Smooth muscle cell (in vitro differentiated cells): ENCODE measurements around the gene TMEM214. TPM values are rescaled to one million over a fixed set of nuclear protein-coding genes. Genes with fewer than 3 reads are reported as not detected.

Experiments
- DNase-seq: peaks from one replicate; lab custom pipeline; 2025; ENCODE audit not compliant: unreplicated experiment; lab: John Stamatoyannopoulos, UW
- H2AFZ ChIP-seq: fragments of 200-600 bp; sonication (generic); 2 replicates; pipeline ENCODE4 v1.6.0; 2016; ENCODE audit warnings: antibody characterized with exemption, low read depth, mild to moderate bottlenecking
- H3F3A ChIP-seq: fragments of 200-600 bp; sonication (generic); 2 replicates; pipeline ENCODE4 v1.6.0; 2017; ENCODE audit warnings: antibody characterized with exemption, low read depth
- H3K27ac ChIP-seq: fragments of 200-600 bp; sonication (generic); 2 replicates; pipeline ENCODE4 v1.5.1; 2016; ENCODE audit warnings: low read depth, mild to moderate bottlenecking
- H3K27me3 ChIP-seq: fragments of 200-600 bp; sonication (generic); 2 replicates; pipeline ENCODE4 v1.6.1; 2016; ENCODE audit warnings: low read depth, mild to moderate bottlenecking
- H3K36me3 ChIP-seq: fragments of 200-600 bp; sonication (generic); 2 replicates; pipeline ENCODE4 v1.5.1; 2016; ENCODE audit warnings: low read depth
- H3K4me1 ChIP-seq: fragments of 200-600 bp; sonication (generic); 2 replicates; pipeline ENCODE4 v1.5.1; 2016; ENCODE audit warnings: low read depth
- H3K4me2 ChIP-seq: fragments of 200-600 bp; sonication (generic); 2 replicates; pipeline ENCODE4 v1.6.0; 2016; ENCODE audit warnings: mild to moderate bottlenecking
- H3K4me3 ChIP-seq: fragments of 200-600 bp; sonication (generic); 2 replicates; pipeline ENCODE4 v1.5.1; 2016; ENCODE audit warnings: mild to moderate bottlenecking
- H3K79me2 ChIP-seq: fragments of 200-600 bp; sonication (generic); 2 replicates; pipeline ENCODE4 v1.6.0; 2016; ENCODE audit warnings: low read depth, mild to moderate bottlenecking
- H3K9ac ChIP-seq: fragments of 200-600 bp; sonication (generic); 2 replicates; pipeline ENCODE4 v1.6.0; 2016; ENCODE audit warnings: low read depth
- H3K9me3 ChIP-seq: fragments of 200-600 bp; sonication (generic); replicated peaks from 2 replicates; pipeline ENCODE4 v1.5.1; 2016; ENCODE audit warnings: low read depth
- H4K20me1 ChIP-seq: fragments of 200-600 bp; sonication (generic); 2 replicates; pipeline ENCODE4 v1.6.0; 2016; ENCODE audit warnings: low read depth
- CTCF ChIP-seq: fragments of 200-600 bp; sonication (generic); IDR thresholded peaks from 2 replicates; pipeline ENCODE4 v1.5.1; 2017; ENCODE audit warnings: borderline replicate concordance, mild to moderate bottlenecking, antibody characterized with exemption; ENCODE audit not compliant: insufficient read depth, poor library complexity, severe bottlenecking
- WGBS: methylation state at CpG from one replicate; pipeline ENCODE4 v1.1.7; 2016; ENCODE audit warnings: low lambda C conversion rate; 5-methylcytosine and 5-hydroxymethylcytosine counted together
- polyA plus RNA-seq: library from polyadenylated mRNA; unstranded; fragments of >200 nt; fragmentation: Nextera tagmentation; extraction: Ambion mirVana; gene quantifications from 2 replicates; pipeline ENCODE4 v1.2.1, GENCODE V29; 2016
- total RNA-seq: library from RNA; depleted of rRNA; stranded (reverse); fragments of >200 nt; gene quantifications from 2 replicates; pipeline ENCODE4 v1.2.3, GENCODE V29; 2014

TMEM214 gene
- total and polyA plus RNA-seq, 2 experiments from 2014 or later: 79.6 to 99.7 TPM

GRCh38 chr2:27079233-27080139 is 46.7 kb downstream of the TMEM214 start:
- peaks cover 12% of the 10 kb centered on the region for H3K4me1 ChIP-seq
- TF ChIP-seq CTCF: no peak
- 69% methylated on average over 14 of the region's 14 CpGs for WGBS
- no peak overlapping the region for H2AFZ ChIP-seq
- DNase-seq: no peak
- no peaks in the 10 kb centered on the region for H3K36me3 ChIP-seq
- peaks cover 32% of the 10 kb centered on the region for H4K20me1 ChIP-seq
- peak overlapping the region; percentile 89 for H3K27ac ChIP-seq
- H3F3A ChIP-seq: peaks cover 29% of the 10 kb centered on the region
- peak overlapping the region; percentile 59 for H3K4me3 ChIP-seq
- no peaks in the 10 kb centered on the region for H3K9me3 ChIP-seq
- H3K79me2 ChIP-seq: peaks cover 23% of the 10 kb centered on the region
- H3K4me2 ChIP-seq: peak overlapping the region; percentile 93
- no peaks in the 10 kb centered on the region for H3K27me3 ChIP-seq
- peak overlapping the region; percentile 66 for H3K9ac ChIP-seq

GRCh38 chr2:27080140-27080469 is 47.3 kb downstream of the TMEM214 start:
- H3K4me3 ChIP-seq: peak overlapping the region; percentile 59
- H3K4me1 ChIP-seq: peaks cover 15% of the 10 kb centered on the region
- H4K20me1 ChIP-seq: peaks cover 33% of the 10 kb centered on the region
- peak overlapping the region; percentile 89 for H3K27ac ChIP-seq
- DNase-seq: no peak
- peak overlapping the region; percentile 66 for H3K9ac ChIP-seq
- no peaks in the 10 kb centered on the region for H3K27me3 ChIP-seq
- no peak overlapping the region for H2AFZ ChIP-seq
- H3K36me3 ChIP-seq: no peaks in the 10 kb centered on the region
- 73% methylated on average over 7 of the region's 7 CpGs for WGBS
- no peak for TF ChIP-seq CTCF
- H3F3A ChIP-seq: peaks cover 34% of the 10 kb centered on the region
- no peaks in the 10 kb centered on the region for H3K9me3 ChIP-seq
- peak overlapping the region; percentile 93 for H3K4me2 ChIP-seq
- H3K79me2 ChIP-seq: peaks cover 23% of the 10 kb centered on the region

GRCh38 chr2:27080603-27080936 is 47.8 kb downstream of the TMEM214 start:
- no peaks in the 10 kb centered on the region for H3K27me3 ChIP-seq
- H3K9ac ChIP-seq: peak overlapping the region; percentile 66
- peak overlapping the region; percentile 93 for H3K4me2 ChIP-seq
- H3K9me3 ChIP-seq: no peaks in the 10 kb centered on the region
- no peak for DNase-seq
- peak overlapping the region; percentile 59 for H3K4me3 ChIP-seq
- peaks cover 23% of the 10 kb centered on the region for H3K79me2 ChIP-seq
- H3K36me3 ChIP-seq: no peaks in the 10 kb centered on the region
- peaks cover 18% of the 10 kb centered on the region for H3K4me1 ChIP-seq
- no peak overlapping the region for H2AFZ ChIP-seq
- peaks cover 34% of the 10 kb centered on the region for H3F3A ChIP-seq
- peaks cover 33% of the 10 kb centered on the region for H4K20me1 ChIP-seq
- WGBS: 95% methylated on average over 14 of the region's 14 CpGs
- H3K27ac ChIP-seq: peak overlapping the region; percentile 89
- no peak for TF ChIP-seq CTCF
